NCI-H2227 treated with DMSO at 0.1 percent for 48 hours (cell line): ENCODE results near the gene STING1.
"Not testable (repeated sequence)": the region's sequence is repeated elsewhere in the genome, so short reads cannot be mapped to it uniquely, and the experiment has no call there.

Source experiments
- DNase-seq: peaks from one replicate; lab custom pipeline; 2025; lab: John Stamatoyannopoulos, UW

The STING1 gene

DNA sequence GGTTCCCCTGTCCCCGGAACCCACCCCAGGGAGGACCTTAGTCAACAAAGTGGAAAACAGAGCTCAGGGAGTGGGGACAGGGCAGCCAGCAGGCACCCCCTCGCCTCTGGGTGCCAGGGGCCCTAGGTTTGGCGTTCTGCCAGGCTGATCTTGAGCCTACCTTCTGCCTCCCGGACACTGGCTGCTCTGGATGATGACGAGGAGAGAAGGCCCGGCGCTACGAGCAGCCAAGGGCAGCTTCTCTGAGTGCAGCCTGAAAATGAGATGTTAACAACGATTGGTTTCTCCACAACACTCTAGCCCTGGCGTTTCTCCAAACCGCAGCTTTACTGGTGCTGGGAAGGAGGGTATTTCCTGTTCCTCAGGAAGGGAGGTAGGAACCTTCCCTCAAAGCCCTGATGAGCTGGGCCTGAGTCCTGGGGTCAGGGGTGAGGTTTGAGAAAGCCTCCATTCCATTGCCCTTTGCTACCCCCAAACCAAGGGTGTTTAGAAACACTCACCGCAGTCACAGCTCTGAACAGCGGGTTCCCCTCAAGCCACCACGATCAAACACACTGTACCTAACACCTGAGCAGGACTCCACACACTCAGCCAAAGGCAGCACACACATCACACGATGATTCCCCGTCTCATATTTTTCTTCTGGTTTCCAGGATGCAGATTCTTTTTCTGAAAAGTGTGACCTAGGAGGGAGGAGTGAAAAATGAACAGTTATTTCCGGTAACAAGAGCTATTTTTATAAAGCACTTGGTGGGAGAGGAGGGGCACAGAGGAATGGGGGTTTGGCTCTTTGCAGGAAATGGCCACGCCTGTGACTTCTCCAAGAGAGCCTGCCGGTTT, at the start of gene STING1:
TSS of gene STING1 (minus strand) at position 709 of the 840 bp plus-strand sequence. CDS start 1,054 bp downstream, outside the sequence.
- DNase-seq, result peak; percentile 22

DNA sequence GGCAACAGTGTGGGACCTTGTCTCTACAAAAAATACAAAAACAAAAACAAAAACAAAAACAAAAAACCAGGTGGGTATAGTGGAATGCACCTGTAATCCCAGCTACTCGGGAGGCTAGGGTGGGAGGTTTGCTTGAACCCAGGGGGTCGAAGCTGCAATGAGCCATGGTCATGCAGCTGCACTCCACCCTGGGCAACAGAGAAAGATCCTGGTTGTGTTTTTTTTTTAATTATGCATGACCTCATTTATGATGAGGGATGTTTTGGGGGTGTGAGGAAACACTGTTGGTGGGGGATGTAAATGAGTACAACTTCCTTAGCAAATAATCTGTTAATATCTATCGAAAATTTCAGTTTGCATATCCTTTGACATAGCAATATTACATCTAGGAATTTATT, 49.2 kb upstream of the STING1 start:
- no peak for DNase-seq

- not testable (repeated sequence) for DNase-seq
Observed at GRCh38 chr5:139530079-139530478, 47.5 kb upstream of the STING1 start.

DNA sequence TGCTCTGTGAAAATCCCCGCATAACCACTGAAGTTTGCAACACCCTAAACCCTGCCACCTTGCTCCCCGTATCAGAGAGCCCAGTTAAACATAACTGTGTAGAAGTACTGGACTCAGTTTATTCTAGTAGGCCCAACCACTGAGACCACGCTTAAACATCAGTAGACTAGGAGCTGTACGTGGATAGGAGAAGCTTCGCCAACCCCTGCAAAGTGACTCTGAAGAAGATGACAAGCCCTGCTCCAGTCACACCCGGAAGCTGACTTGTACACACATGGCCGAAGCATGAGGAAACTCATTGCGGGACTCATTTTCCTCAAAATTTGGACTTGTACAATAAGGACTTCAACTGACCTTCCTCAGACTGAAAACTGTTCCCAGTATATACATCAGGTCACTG, 46.1 kb upstream of the STING1 start:
- not testable (repeated sequence) for DNase-seq

GRCh38 chr5:139527896-139528467, 45.4 kb upstream of the STING1 start:
- not testable (repeated sequence) for DNase-seq

DNA sequence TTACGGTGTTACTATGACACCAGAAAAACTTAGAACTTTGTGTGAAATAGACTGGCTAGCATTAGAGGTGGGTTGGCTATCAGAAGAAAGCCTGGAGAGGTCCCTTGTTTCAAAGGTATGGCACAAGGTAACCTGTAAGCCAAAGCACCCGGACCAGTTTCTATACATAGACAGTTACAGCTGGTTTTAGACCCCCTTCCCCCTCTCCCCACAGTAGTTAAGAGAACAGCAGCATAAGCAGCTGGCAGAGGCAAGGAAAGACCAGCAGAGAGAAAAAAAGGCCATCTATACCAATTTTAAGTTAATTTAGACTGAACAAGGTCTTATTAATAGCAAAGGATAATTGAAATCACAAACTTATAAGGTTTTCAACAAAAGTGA, 44.5 kb upstream of the STING1 start:
- not testable (repeated sequence) for DNase-seq

DNA sequence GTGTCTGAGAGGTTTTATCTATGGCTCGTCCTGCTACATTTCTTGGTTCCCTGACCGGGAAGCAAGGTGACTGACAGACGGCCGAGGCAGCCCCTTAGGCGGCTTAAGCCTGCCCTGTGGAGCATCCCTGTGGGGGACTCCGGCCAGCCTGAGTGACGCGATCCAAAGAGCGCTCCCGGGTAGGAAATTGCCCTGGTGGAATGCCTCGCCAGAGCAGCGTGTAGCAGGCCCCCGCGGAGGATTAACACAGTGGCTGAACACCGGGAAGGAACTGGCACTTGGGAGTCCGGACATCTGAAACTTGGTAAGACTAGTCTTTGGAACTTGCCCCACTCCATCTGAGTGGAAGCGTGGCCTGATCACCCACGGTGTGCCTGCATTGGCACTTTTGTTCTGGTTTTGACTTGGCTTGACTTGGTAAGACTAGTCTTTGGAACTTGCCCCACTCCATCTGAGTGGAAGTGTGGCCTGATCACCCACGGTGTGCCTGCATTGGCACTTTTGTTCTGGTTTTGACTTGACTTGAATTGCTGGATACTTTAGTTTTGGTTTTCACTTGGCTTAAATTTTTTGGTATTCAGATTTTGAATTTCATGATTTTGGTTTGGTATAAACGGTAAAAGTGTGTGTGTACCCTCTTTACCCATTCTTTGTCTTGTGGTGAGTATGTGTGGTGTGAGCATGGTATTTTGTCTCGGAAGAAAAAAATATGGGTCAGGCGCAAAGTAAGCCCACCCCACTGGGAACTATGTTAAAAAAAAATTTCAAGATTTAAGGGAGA, 43.9 kb upstream of the STING1 start:
- not testable (repeated sequence) for DNase-seq

- not testable (repeated sequence) for DNase-seq
Observed at GRCh38 chr5:139525586-139526308, 43.2 kb upstream of the STING1 start.

DNA sequence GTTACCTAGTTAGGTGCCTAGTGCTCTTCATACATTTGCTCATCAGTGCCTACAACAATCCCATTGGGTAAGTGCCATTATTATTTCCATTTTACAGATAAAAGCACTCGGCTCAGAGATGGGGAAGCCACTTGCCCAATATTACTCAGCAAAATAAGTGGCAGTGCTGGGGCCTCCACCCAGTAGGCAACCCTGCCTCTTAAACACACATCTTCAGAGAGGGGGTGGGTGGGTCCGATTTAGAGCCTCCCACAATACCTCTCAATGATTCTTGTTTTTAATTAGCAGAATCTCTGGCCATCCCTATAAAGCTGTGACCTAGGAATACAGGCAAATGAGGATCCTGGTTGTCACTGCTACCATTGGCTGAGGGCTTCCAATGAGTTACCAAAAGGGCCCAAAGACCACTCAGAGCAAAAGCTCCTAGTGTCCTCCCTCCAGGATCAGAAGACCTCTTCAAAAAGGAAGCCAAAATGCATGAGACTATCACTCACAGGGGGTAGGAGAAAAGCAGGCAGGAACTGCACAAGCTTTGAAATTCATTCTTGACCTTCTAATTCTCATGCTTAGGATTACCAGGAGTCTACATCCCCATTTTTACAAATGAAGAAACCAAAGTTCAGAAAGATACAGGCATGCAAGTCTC, 42.5 kb upstream of the STING1 start:
- DNase-seq, result no peak

- peak; percentile 16 for DNase-seq
Observed at GRCh38 chr5:139524446-139524845, 41.9 kb upstream of the STING1 start.

GRCh38 chr5:139523635-139524445, 41.3 kb upstream of the STING1 start:
- DNase-seq, result no peak

GRCh38 chr5:139517683-139518564, 35.4 kb upstream of the STING1 start:
- peak; percentile 74 for DNase-seq

GRCh38 chr5:139514486-139514856, 31.9 kb upstream of the STING1 start:
- no peak for DNase-seq

DNA sequence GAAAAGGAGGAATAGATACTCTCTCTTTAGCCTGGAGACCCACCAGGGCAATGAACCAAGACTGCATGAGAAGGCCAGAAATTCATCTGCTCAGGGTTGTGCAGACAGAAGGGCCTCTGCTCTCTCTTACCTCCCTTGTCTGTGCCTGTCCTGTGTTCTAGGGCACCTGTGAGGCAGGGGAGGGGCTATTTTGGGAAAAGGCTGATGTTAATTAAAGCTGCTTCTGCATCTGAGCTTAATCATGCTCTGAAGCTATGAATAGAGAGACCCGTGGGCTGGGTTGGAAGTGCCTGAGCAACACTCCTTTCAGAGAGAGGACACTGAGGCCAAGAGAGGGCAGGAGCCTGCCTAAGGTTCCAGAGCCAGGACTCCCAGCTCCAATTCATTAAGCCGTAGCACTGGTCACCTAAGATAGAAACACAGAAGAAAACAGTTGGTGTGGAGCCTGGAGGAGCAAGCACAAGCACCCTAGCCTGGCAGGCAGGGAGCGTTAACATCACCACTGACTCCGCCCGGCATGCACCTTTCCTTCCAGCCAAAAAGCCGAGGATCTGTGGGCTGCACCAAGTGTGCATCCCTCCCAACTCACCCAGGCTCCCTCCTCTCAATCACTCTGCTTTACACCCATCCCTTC, 31.4 kb upstream of the STING1 start:
- DNase-seq, result no peak

- DNase-seq, result peak; percentile 7
Observed at GRCh38 chr5:139513434-139513833, 30.9 kb upstream of the STING1 start.

DNA sequence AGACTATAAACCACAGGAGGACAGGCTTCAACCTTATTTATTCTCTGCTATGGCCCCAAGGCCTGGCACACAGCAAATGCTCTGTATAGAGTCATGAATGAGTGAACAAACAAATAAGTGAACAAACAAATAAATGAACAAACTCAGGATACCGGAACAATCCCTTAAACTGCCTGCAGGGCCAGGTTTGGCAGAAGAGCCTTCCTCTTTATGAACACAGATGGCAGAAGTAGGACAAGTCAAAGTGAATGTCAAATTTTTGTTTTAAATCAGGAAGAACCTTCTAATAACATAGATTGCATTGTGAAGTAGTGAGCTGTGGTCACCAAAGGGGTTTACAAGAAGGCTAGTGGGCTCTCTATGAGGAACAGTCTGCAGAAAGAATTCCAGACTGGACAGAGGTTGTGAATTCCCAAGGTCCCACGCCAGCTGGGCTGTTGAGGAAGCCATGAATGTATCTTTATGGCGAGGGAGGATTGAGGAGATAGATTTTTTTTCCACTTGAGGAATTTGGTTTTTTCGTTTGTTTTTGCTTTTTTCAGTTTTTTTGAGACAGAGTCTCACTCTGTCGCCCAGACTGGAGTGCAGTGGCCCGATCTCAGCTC, 30.3 kb upstream of the STING1 start:
- no peak for DNase-seq

DNA sequence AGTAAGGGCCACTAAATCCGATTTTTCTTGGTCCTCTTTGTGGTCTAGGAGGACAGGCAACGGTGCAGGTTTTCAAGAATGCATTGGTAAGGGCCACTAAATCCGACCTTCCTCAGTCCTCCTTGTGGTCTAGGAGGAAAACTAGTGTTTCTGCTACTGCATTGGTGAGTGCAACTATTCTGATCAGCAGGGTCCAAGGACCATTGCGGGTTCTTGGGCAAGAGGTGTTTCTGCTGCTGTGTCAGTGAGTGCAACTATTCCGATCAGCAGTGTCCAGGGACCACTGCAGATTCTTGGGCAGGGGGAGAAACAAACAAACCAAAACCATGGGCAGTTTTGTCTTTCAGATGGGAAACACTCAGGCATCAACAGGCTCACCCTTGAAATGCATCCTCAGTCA, 22.2 kb upstream of the STING1 start:
- not testable (repeated sequence) for DNase-seq

DNA sequence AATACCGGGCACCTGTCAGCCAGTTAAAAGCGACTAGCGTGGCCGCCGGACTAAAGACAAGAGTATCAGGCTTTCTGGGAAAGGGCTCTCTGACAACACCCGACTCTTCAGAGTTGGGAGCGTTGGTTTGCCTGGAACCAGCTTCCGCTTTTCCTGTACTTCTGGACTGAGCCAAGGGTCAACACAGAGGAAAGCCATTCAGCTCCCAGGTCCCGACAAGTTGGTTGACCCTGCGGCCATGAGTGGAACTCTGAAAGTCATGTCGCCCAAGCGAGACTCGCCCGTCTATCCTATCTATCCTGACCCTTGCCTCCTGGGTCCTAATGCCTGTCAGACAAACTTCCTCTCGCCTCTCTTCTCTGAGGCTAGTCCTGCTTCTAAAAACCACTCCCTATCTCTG, 21.3 kb upstream of the STING1 start:
- DNase-seq, result not testable (repeated sequence)
